ENCODE measurements around the gene CCDC83.

Gene CCDC83

DNA sequence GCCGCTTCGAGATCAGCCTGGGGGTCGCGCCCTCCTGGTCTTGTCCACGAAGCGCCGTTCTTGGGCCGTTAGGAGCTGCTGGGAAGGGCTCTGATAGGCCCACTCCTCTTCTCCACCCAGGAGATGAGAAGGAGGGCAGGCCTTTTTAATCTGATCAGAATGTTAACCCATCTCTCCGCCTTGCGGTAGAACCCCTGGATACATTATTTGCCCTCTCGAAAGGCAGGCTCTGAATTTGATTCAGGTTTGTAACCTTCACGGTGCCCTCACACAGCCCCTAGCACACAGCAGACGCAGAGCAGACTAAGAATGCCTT, at the start of gene CCDC83:
CCDC83 (plus strand) TSS at position 43 of the 316 bp plus-strand sequence. CDS start 9,741 bp downstream, outside the sequence.
- DNase-seq (ENCODE audit: low spot score) = no peak

- DNase-seq (ENCODE audit: low spot score) = no peak
Observed at GRCh38 chr11:85805387-85805786, 49.8 kb upstream of the CCDC83 start.

- DNase-seq (ENCODE audit: low spot score) = no peak
Observed at GRCh38 chr11:85806016-85806415, 49.2 kb upstream of the CCDC83 start.

- no peak for DNase-seq (ENCODE audit: low spot score)
Observed at GRCh38 chr11:85806876-85807275, 48.3 kb upstream of the CCDC83 start.

GRCh38 chr11:85809191-85809590, 46.0 kb upstream of the CCDC83 start:
- peak; percentile 74 for DNase-seq (ENCODE audit: low spot score)

- DNase-seq (ENCODE audit: low spot score) = peak; percentile 26
Observed at GRCh38 chr11:85809863-85810262, 45.3 kb upstream of the CCDC83 start.

GRCh38 chr11:85810521-85810870, 44.7 kb upstream of the CCDC83 start:
- peak; percentile 7 for DNase-seq (ENCODE audit: low spot score)

DNA sequence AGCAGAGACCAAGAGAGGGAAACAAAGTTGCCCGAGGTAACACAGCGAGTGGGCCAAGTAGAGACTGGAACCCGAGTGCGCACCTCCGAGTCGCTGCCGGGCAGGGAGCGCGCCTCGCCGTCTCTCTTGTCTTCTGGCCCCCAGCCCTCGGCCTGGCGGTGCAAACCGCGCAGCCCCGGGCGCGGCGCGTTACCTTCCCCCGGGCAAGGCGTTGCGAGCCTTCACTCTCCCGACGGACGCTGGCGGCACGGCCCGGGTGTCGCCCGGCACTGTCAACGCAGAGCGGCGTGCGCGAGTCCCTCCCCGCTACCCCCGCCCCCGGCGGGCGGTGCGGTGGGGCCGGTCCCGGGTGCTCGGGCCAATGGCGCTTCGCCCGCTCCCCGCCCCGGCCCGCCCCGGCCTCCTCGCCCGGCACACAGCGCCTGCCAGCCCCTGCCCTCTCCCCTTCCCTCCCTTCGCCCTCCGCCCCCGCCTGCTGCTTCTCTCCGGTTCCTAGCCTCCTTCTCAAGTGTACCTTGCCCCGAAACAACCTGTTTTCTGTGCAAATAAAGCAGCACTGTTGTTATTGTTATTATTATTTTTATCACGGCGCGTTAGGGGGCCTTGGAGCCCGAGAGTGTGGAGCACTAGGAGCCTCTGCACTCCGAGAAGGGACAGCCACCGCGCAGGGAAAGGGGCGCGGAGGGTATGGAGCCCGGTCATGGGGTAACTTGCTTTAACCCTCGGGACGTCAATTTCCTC, 44.1 kb upstream of the CCDC83 start, which contains the start of gene SYTL2:
SYTL2 (minus strand) TSS at position 271 of the 741 bp plus-strand sequence. CDS start 53,416 bp downstream, outside the sequence.
- DNase-seq (ENCODE audit: low spot score) = peak; percentile 88

- DNase-seq (ENCODE audit: low spot score) = no peak
Observed at GRCh38 chr11:85811624-85812023, 43.6 kb upstream of the CCDC83 start.

DNA sequence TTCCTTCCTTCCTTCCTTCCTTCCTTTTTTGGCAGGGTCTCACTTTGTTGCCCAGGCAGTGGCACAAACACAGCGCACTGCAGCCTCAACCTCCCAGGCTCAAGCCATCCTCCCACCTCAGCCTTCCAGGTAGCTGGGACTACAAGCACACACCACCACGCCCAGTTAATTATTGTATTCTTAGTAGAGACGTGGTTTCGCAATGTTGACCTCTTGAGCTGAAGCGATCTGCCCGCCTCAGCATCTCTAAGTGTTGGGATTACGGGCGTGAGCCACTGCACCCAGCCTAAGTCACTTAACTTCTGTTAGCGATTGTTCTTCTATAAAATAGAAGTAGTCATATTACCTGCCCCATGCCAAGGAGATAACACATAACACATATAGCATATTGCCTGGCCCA, 41.5 kb upstream of the CCDC83 start:
- no peak for DNase-seq (ENCODE audit: low spot score)

- DNase-seq (ENCODE audit: low spot score) = no peak
Observed at GRCh38 chr11:85815186-85815931, 39.8 kb upstream of the CCDC83 start.

- no peak for DNase-seq (ENCODE audit: low spot score)
Observed at GRCh38 chr11:85819441-85819840, 35.7 kb upstream of the CCDC83 start.

- no peak for DNase-seq (ENCODE audit: low spot score)
Observed at GRCh38 chr11:85821636-85822035, 33.5 kb upstream of the CCDC83 start.

DNA sequence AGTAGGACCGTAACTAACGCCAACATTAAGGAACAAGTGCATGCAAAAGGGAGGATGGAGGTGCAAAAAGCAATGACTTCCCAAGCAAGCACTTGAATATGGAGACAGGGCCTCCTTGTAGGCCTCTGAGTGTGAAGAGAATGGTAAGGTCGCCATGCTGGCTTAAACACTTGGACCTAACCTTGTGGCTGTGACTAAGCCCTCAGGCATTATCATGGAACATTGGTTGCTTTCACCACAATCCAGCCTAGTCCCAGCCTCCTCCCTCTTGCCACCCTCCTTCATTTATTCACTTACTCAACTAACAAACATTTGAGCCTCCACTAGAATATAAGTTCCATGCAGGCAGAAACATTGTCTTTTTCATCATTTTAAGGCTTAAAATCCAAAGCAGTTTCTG, 32.4 kb upstream of the CCDC83 start:
- DNase-seq (ENCODE audit: low spot score) = no peak

GRCh38 chr11:85823816-85824215, 31.4 kb upstream of the CCDC83 start:
- DNase-seq (ENCODE audit: low spot score) = no peak

DNA sequence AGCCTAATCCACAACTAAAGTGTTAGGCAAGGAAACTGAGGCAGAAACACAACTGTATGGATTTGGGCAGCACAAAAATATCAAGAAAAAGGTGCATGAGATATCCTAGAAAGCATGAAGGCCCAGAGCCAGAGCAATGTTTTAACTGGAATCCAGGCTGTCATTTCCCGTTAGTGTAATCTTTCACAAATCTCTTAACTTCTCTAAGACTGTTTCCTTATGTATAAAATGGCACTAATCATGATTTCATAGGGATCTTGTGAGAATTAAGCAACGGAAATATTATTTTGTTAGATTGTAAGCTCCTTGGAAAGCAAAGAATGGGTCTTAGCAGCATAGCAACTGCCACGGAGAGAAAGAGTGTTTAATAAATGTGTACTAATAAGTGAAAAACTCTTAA, 29.6 kb upstream of the CCDC83 start:
- no peak for DNase-seq (ENCODE audit: low spot score)

GRCh38 chr11:85826116-85826855, 28.9 kb upstream of the CCDC83 start:
- peak; percentile 25 for DNase-seq (ENCODE audit: low spot score)

GRCh38 chr11:85827748-85828639, 27.2 kb upstream of the CCDC83 start:
- DNase-seq (ENCODE audit: low spot score) = no peak

- no peak for DNase-seq (ENCODE audit: low spot score)
Observed at GRCh38 chr11:85828640-85828978, 26.6 kb upstream of the CCDC83 start.

DNA sequence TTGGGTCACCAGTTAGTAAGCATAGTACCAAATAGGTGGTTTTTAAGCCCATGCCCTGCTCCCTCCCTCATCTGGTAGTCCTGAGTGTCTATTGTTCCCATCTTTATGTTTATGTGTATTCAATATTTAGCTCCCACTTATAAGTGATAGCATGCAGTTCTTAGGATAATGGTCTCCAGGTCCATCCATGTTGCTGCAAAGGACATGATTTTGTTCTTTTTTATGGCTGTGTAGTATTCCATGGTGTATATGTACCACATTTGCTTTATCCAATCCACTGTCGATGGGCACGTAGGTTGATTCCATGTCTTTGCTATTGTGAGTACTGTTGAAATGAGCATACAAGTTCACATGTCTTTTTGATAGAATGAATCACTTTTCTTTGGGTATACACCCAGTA, 26.0 kb upstream of the CCDC83 start:
- no peak for DNase-seq (ENCODE audit: low spot score)

DNA sequence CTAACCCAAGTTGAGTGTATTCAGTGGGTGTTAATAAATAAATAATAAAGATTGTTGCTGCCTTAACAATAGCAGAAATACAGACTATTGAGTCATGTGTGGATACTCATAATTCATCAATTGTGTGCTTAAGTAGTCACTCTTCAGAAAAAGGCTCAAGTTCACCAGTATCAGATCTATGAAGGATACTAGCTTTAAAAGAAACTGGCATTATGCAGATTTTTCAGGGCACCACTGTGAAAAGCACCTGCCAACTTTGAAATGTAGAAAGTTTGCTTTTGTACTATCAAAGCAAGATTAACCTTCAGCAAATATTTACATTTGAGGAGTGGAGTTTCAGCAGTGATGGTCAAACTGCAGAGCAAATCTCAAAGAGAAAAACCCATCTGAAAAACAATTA, 24.1 kb upstream of the CCDC83 start:
- DNase-seq (ENCODE audit: low spot score) = no peak

DNA sequence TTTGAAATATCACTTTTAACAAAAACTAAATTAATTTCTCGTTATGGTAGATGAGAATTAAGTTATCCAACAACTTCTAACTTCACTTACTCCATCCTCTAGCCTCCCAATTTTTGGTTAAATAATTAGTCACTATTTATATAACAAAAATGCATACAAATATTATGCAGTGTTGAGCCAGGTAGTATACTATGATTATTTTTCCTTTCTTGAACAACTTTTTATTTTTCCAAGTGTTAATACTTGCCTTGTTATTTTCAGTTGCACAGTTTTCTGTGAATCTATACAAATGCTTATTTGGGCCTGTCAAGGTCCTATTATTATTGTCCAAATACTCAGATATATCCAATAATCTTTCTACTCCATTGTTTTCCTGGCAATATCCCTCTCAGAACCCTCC, 19.9 kb upstream of the CCDC83 start:
- no peak for DNase-seq (ENCODE audit: low spot score)
